ENCODE data around the gene TNIK.

TNIK gene

GRCh38 chr3:171218069-171218468, 242.1 kb downstream of the TNIK start:
- Histone ChIP-seq H3K4me1 (ENCODE audit: insufficient read depth, insufficient read length) (no peaks in the 10 kb centered on the region), H3K9ac (ENCODE audit: insufficient read length, low read depth) (no peak overlapping the region), H3K4me3 (ENCODE audit: insufficient read length, low read depth) (no peak overlapping the region), H3K36me3 (ENCODE audit: insufficient read depth, insufficient read length, low read length) (no peaks in the 10 kb centered on the region), H3K9me3 (ENCODE audit: insufficient read depth, low read length) (no peaks in the 10 kb centered on the region), H3K27me3 (ENCODE audit: insufficient read depth, insufficient read length) (no peaks in the 10 kb centered on the region)
- TF ChIP-seq SUZ12 (IDR thresholded peaks at IDR 0.05; ENCODE audit: extremely low read depth, insufficient read depth, insufficient read length) (no peak), ZNF274 (IDR thresholded peaks at IDR 0.05; ENCODE audit: low read depth, low read length) (no peak), YY1 (IDR thresholded peaks at IDR 0.05; ENCODE audit: insufficient read depth, insufficient read length) (no peak)
- no peak for DNase-seq (ENCODE audit: low read depth, low spot score)

GRCh38 chr3:171213907-171214306, 246.3 kb downstream of the TNIK start:
- no peaks in the 10 kb centered on the region for H3K36me3 ChIP-seq (ENCODE audit: insufficient read depth, insufficient read length, low read length)
- H3K9ac ChIP-seq (ENCODE audit: insufficient read length, low read depth): no peak overlapping the region
- no peak for DNase-seq (ENCODE audit: low read depth, low spot score)
- no peaks in the 10 kb centered on the region for H3K9me3 ChIP-seq (ENCODE audit: insufficient read depth, low read length)
- H3K4me1 ChIP-seq (ENCODE audit: insufficient read depth, insufficient read length): no peaks in the 10 kb centered on the region
- TF ChIP-seq SUZ12 (IDR thresholded peaks at IDR 0.05; ENCODE audit: extremely low read depth, insufficient read depth, insufficient read length) (no peak), ZNF274 (IDR thresholded peaks at IDR 0.05; ENCODE audit: low read depth, low read length) (no peak), YY1 (IDR thresholded peaks at IDR 0.05; ENCODE audit: insufficient read depth, insufficient read length) (no peak)
- H3K4me3 ChIP-seq (ENCODE audit: insufficient read length, low read depth): no peak overlapping the region
- H3K27me3 ChIP-seq (ENCODE audit: insufficient read depth, insufficient read length): no peaks in the 10 kb centered on the region

GRCh38 chr3:171213178-171213577, 247.0 kb downstream of the TNIK start:
- TF ChIP-seq ZNF274 (IDR thresholded peaks at IDR 0.05; ENCODE audit: low read depth, low read length) (no peak), SUZ12 (IDR thresholded peaks at IDR 0.05; ENCODE audit: extremely low read depth, insufficient read depth, insufficient read length) (no peak), YY1 (IDR thresholded peaks at IDR 0.05; ENCODE audit: insufficient read depth, insufficient read length) (no peak)
- DNase-seq (ENCODE audit: low read depth, low spot score): no peak
- no peaks in the 10 kb centered on the region for H3K4me1 ChIP-seq (ENCODE audit: insufficient read depth, insufficient read length)
- H3K9ac ChIP-seq (ENCODE audit: insufficient read length, low read depth): no peak overlapping the region
- H3K9me3 ChIP-seq (ENCODE audit: insufficient read depth, low read length): no peaks in the 10 kb centered on the region
- H3K4me3 ChIP-seq (ENCODE audit: insufficient read length, low read depth): no peak overlapping the region
- H3K36me3 ChIP-seq (ENCODE audit: insufficient read depth, insufficient read length, low read length): no peaks in the 10 kb centered on the region
- no peaks in the 10 kb centered on the region for H3K27me3 ChIP-seq (ENCODE audit: insufficient read depth, insufficient read length)

GRCh38 chr3:171212648-171213047, 247.6 kb downstream of the TNIK start:
- H3K9me3 ChIP-seq (ENCODE audit: insufficient read depth, low read length): no peaks in the 10 kb centered on the region
- no peak overlapping the region for H3K9ac ChIP-seq (ENCODE audit: insufficient read length, low read depth)
- no peak overlapping the region for H3K4me3 ChIP-seq (ENCODE audit: insufficient read length, low read depth)
- no peaks in the 10 kb centered on the region for H3K27me3 ChIP-seq (ENCODE audit: insufficient read depth, insufficient read length)
- no peak for DNase-seq (ENCODE audit: low read depth, low spot score)
- no peaks in the 10 kb centered on the region for H3K36me3 ChIP-seq (ENCODE audit: insufficient read depth, insufficient read length, low read length)
- H3K4me1 ChIP-seq (ENCODE audit: insufficient read depth, insufficient read length): no peaks in the 10 kb centered on the region
- no peak for TF ChIP-seq SUZ12 (IDR thresholded peaks at IDR 0.05; ENCODE audit: extremely low read depth, insufficient read depth, insufficient read length)
- no peak for TF ChIP-seq YY1 (IDR thresholded peaks at IDR 0.05; ENCODE audit: insufficient read depth, insufficient read length)
- no peak for TF ChIP-seq ZNF274 (IDR thresholded peaks at IDR 0.05; ENCODE audit: low read depth, low read length)

GRCh38 chr3:171206283-171206682, 253.9 kb downstream of the TNIK start:
- Histone ChIP-seq H3K27me3 (ENCODE audit: insufficient read depth, insufficient read length) (no peaks in the 10 kb centered on the region), H3K4me3 (ENCODE audit: insufficient read length, low read depth) (no peak overlapping the region), H3K4me1 (ENCODE audit: insufficient read depth, insufficient read length) (no peaks in the 10 kb centered on the region), H3K9ac (ENCODE audit: insufficient read length, low read depth) (no peak overlapping the region), H3K9me3 (ENCODE audit: insufficient read depth, low read length) (peaks cover 6% of the 10 kb centered on the region; the same call in 1 of the 2 replicates), H3K36me3 (ENCODE audit: insufficient read depth, insufficient read length, low read length) (no peaks in the 10 kb centered on the region)
- DNase-seq (ENCODE audit: low read depth, low spot score): peak; percentile 88
- TF ChIP-seq YY1 (IDR thresholded peaks at IDR 0.05; ENCODE audit: insufficient read depth, insufficient read length): no peak
- no peak for TF ChIP-seq ZNF274 (IDR thresholded peaks at IDR 0.05; ENCODE audit: low read depth, low read length)
- TF ChIP-seq SUZ12 (IDR thresholded peaks at IDR 0.05; ENCODE audit: extremely low read depth, insufficient read depth, insufficient read length): no peak

GRCh38 chr3:171204942-171205341, 255.3 kb downstream of the TNIK start:
- Histone ChIP-seq H3K4me3 (ENCODE audit: insufficient read length, low read depth) (no peak overlapping the region), H3K36me3 (ENCODE audit: insufficient read depth, insufficient read length, low read length) (no peaks in the 10 kb centered on the region), H3K27me3 (ENCODE audit: insufficient read depth, insufficient read length) (no peaks in the 10 kb centered on the region), H3K9ac (ENCODE audit: insufficient read length, low read depth) (no peak overlapping the region), H3K4me1 (ENCODE audit: insufficient read depth, insufficient read length) (no peaks in the 10 kb centered on the region), H3K9me3 (ENCODE audit: insufficient read depth, low read length) (peaks cover 6% of the 10 kb centered on the region; the same call in 1 of the 2 replicates)
- no peak for TF ChIP-seq ZNF274 (IDR thresholded peaks at IDR 0.05; ENCODE audit: low read depth, low read length)
- TF ChIP-seq YY1 (IDR thresholded peaks at IDR 0.05; ENCODE audit: insufficient read depth, insufficient read length): no peak
- TF ChIP-seq SUZ12 (IDR thresholded peaks at IDR 0.05; ENCODE audit: extremely low read depth, insufficient read depth, insufficient read length): no peak
- DNase-seq (ENCODE audit: low read depth, low spot score): no peak

- no peak overlapping the region for H3K9ac ChIP-seq (ENCODE audit: insufficient read length, low read depth)
- TF ChIP-seq SUZ12 (IDR thresholded peaks at IDR 0.05; ENCODE audit: extremely low read depth, insufficient read depth, insufficient read length) (no peak), ZNF274 (IDR thresholded peaks at IDR 0.05; ENCODE audit: low read depth, low read length) (no peak), YY1 (IDR thresholded peaks at IDR 0.05; ENCODE audit: insufficient read depth, insufficient read length) (no peak)
- no peaks in the 10 kb centered on the region for H3K36me3 ChIP-seq (ENCODE audit: insufficient read depth, insufficient read length, low read length)
- H3K4me1 ChIP-seq (ENCODE audit: insufficient read depth, insufficient read length): no peaks in the 10 kb centered on the region
- H3K4me3 ChIP-seq (ENCODE audit: insufficient read length, low read depth): no peak overlapping the region
- DNase-seq (ENCODE audit: low read depth, low spot score): no peak
- H3K9me3 ChIP-seq (ENCODE audit: insufficient read depth, low read length): peaks cover 6% of the 10 kb centered on the region; the same call in 1 of the 2 replicates
- H3K27me3 ChIP-seq (ENCODE audit: insufficient read depth, insufficient read length): no peaks in the 10 kb centered on the region
Observed at GRCh38 chr3:171201825-171202224, 258.4 kb downstream of the TNIK start.
